Colonic mucosa (tissue), 4 donors: ENCODE data around the gene RTKN2. TPM values are rescaled to one million over a fixed set of nuclear protein-coding genes. Genes with fewer than 3 reads are reported as not detected.
A peak's percentile ranks its signal among the peaks of the same experiment; 100 is the strongest.

Source experiments
- DNase-seq: peaks from one replicate; pipeline ENCODE4 v3.0.0-alpha.2; 2020
- H3K27ac ChIP-seq: fragments of 200-600 bp; one replicate; pipeline ENCODE4 v1.8.0; 2021
- H3K27me3 ChIP-seq: fragments of 200-600 bp; one replicate; pipeline ENCODE4 v1.8.0; 2021
- H3K36me3 ChIP-seq: fragments of 200-600 bp; one replicate; pipeline ENCODE4 v1.8.0; 2021
- H3K4me1 ChIP-seq: fragments of 200-600 bp; one replicate; pipeline ENCODE4 v1.8.0; 2021; ENCODE audit warnings: mild to moderate bottlenecking
- H3K4me3 ChIP-seq: fragments of 200-600 bp; one replicate; pipeline ENCODE4 v1.8.0; 2021
- H3K9ac ChIP-seq, 2 donors: one replicate each; pipeline ENCODE4 v1.7.0; 2013; ENCODE audit warnings: control low read depth in 2 of 2, low read depth in 2 of 2, low read length in 2 of 2
- H3K9me3 ChIP-seq: fragments of 200-600 bp; one replicate; pipeline ENCODE4 v1.8.0; 2021
- CTCF ChIP-seq: fragments of 200-600 bp; IDR thresholded peaks from one replicate; pipeline ENCODE4 v1.8.0; 2022; ENCODE audit warnings: antibody characterized with exemption, mild to moderate bottlenecking
- intact Hi-C: fragments of 100-400 bp; cut with DNase I; formaldehyde crosslinking; loops from one replicate; pipeline ENCODE4 v1.14.1; 2022
- total RNA-seq, 2 donors: library from RNA; stranded (reverse); fragmentation: NEBNext Ultra II Directional in 1 of 2; extraction: Animal tissue kit (Norgen Biotek cat#: 25700) in 1 of 2; gene quantifications; one replicate each; pipeline ENCODE4 v1.2.1, GENCODE V29; 2021
- donor health status: healthy.
- donor health status: DM: no; HTN: no; CAD: no.
- donor health status: DM: no; HTN: no; CAD: no.

RTKN2 gene
- 1 to 10 TPM; 3.2 to 7.4 TPM for total RNA-seq

- Histone ChIP-seq H3K27ac (no peak within 1 kb of the TSS), H3K27me3 (no peaks in the 10 kb centered on the region), H3K9ac (peak within 1 kb of the TSS; percentile 62 to 79), H3K4me3 (peak within 1 kb of the TSS; percentile 64), H3K9me3 (no peaks in the 10 kb centered on the region), H3K36me3 (no peaks in the 10 kb centered on the region), H3K4me1 (peaks cover 4% of the 10 kb centered on the region)
- intact Hi-C loops, result no loop called here
- TF ChIP-seq CTCF, result no peak
- DNase-seq, result peak; percentile 88
Measured at GRCh38 chr10:62268399-62269114, at the start of gene RTKN2. RTKN2 (minus strand) TSS chr10:62268844; CDS start chr10:62268610, 234 bp downstream.

- Histone ChIP-seq H3K4me1 (no peaks in the 10 kb centered on the region), H3K36me3 (no peaks in the 10 kb centered on the region), H3K27ac (no peak overlapping the region), H3K9ac (no peak overlapping the region), H3K4me3 (no peak overlapping the region), H3K27me3 (no peaks in the 10 kb centered on the region), H3K9me3 (no peaks in the 10 kb centered on the region)
- intact Hi-C loops, result no loop called here
- no peak for TF ChIP-seq CTCF
- no peak for DNase-seq
Measured at GRCh38 chr10:62317257-62317656, 48.6 kb upstream of the RTKN2 start.

- Histone ChIP-seq H3K4me3 (no peak overlapping the region), H3K9me3 (no peaks in the 10 kb centered on the region), H3K27me3 (no peaks in the 10 kb centered on the region), H3K4me1 (no peaks in the 10 kb centered on the region), H3K27ac (no peak overlapping the region), H3K36me3 (no peaks in the 10 kb centered on the region), H3K9ac (no peak overlapping the region)
- TF ChIP-seq CTCF, result no peak
- DNase-seq, result no peak
- intact Hi-C loops, result no loop called here
Measured at GRCh38 chr10:62309254-62309653, 40.6 kb upstream of the RTKN2 start.

GRCh38 chr10:62308101-62308500 lies 39.5 kb upstream of the RTKN2 start:
- no peak for DNase-seq
- Histone ChIP-seq H3K27ac (no peak overlapping the region), H3K4me3 (no peak overlapping the region), H3K4me1 (no peaks in the 10 kb centered on the region), H3K27me3 (no peaks in the 10 kb centered on the region), H3K9me3 (no peaks in the 10 kb centered on the region), H3K9ac (no peak overlapping the region), H3K36me3 (no peaks in the 10 kb centered on the region)
- no peak for TF ChIP-seq CTCF
- intact Hi-C loops, result no loop called here

- Histone ChIP-seq H3K36me3 (no peaks in the 10 kb centered on the region), H3K9me3 (no peaks in the 10 kb centered on the region), H3K27ac (no peak overlapping the region), H3K27me3 (no peaks in the 10 kb centered on the region), H3K9ac (no peak overlapping the region), H3K4me3 (no peak overlapping the region), H3K4me1 (no peaks in the 10 kb centered on the region)
- no peak for TF ChIP-seq CTCF
- DNase-seq, result no peak
- intact Hi-C loops, result no loop called here
Measured at GRCh38 chr10:62307635-62308034, 39.0 kb upstream of the RTKN2 start.
